WTC11 (cell line): ENCODE measurements around the gene ATP2A3.

Experiments
- GTF2I ChIP-seq: fragments of 250-450 bp; sonication (Bioruptor Pico); conservative IDR thresholded peaks from 2 replicates; pipeline ENCODE4 v1.4.0; 2021; ENCODE audit warnings: mild to moderate bottlenecking
- KAT7 ChIP-seq: sonication (generic); formaldehyde crosslinking; IDR thresholded peaks from 2 replicates; pipeline ENCODE4 v1.8.1; 2023; ENCODE audit warnings: missing genetic modification reagents, mild to moderate bottlenecking, borderline replicate concordance
- MYBL2 ChIP-seq: sonication (generic); formaldehyde crosslinking; IDR thresholded peaks from 2 replicates; pipeline ENCODE4 v1.8.1; 2023; ENCODE audit warnings: mild to moderate bottlenecking, moderate library complexity, missing genetic modification reagents
- TCF7 ChIP-seq: sonication (generic); formaldehyde crosslinking; IDR thresholded peaks from 2 replicates; pipeline ENCODE4 v1.8.0; 2022; ENCODE audit warnings: mild to moderate bottlenecking, low read depth, missing genetic modification reagents, moderate library complexity
- ZNF121 ChIP-seq: sonication (generic); formaldehyde crosslinking; IDR thresholded peaks from 2 replicates; pipeline ENCODE4 v1.8.0; 2023; ENCODE audit warnings: missing genetic modification reagents
- TF ChIP-seq, protein P1 (sequence below): fragments of 200-600 bp; IDR thresholded peaks from 2 replicates; pipeline ENCODE4 v1.8.0; 2022; ENCODE audit warnings: antibody characterized with exemption
- TF ChIP-seq, protein P2 (sequence below): sonication (generic); formaldehyde crosslinking; IDR thresholded peaks from 2 replicates; pipeline ENCODE4 v1.8.0; 2022; ENCODE audit warnings: mild to moderate bottlenecking, missing genetic modification reagents
- TF ChIP-seq, protein P3 (sequence below): sonication (generic); formaldehyde crosslinking; conservative IDR thresholded peaks from 2 replicates; pipeline ENCODE4 v1.8.1; 2023; ENCODE audit warnings: mild to moderate bottlenecking, low read depth, missing genetic modification reagents, moderate library complexity
- TF ChIP-seq, protein P4 (sequence below): sonication (generic); formaldehyde crosslinking; IDR thresholded peaks from 2 replicates; pipeline ENCODE4 v1.8.1; 2023; ENCODE audit warnings: mild to moderate bottlenecking, missing genetic modification reagents, borderline replicate concordance
- TF ChIP-seq, protein P5 (sequence below): sonication (generic); formaldehyde crosslinking; conservative IDR thresholded peaks from 2 replicates; pipeline ENCODE4 v1.8.1; 2022; ENCODE audit warnings: mild to moderate bottlenecking, missing genetic modification reagents

DNA sequence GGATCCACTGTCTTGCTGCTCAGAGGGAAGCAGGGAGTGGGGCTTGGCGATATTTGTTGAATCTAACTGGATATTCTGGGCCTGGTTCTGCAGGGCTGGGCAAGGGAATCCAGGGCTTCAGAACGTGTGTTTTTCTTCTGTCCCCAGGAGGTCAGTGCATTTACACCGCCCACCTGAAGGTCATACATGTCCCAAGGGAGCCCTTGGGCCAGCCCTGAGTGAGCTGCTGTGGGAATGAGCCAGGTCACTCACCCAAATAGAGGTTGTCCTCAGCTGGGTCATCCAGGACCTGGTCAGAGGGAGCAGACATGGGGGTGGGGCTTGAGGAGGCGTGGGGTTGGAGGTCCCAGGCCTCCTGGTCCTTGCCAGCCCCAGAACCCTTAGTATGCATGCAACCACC is 82.0 kb downstream of the ATP2A3 start:
- TF ChIP-seq, protein P1, sequence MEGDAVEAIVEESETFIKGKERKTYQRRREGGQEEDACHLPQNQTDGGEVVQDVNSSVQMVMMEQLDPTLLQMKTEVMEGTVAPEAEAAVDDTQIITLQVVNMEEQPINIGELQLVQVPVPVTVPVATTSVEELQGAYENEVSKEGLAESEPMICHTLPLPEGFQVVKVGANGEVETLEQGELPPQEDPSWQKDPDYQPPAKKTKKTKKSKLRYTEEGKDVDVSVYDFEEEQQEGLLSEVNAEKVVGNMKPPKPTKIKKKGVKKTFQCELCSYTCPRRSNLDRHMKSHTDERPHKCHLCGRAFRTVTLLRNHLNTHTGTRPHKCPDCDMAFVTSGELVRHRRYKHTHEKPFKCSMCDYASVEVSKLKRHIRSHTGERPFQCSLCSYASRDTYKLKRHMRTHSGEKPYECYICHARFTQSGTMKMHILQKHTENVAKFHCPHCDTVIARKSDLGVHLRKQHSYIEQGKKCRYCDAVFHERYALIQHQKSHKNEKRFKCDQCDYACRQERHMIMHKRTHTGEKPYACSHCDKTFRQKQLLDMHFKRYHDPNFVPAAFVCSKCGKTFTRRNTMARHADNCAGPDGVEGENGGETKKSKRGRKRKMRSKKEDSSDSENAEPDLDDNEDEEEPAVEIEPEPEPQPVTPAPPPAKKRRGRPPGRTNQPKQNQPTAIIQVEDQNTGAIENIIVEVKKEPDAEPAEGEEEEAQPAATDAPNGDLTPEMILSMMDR: no peak
- TF ChIP-seq, protein P2, sequence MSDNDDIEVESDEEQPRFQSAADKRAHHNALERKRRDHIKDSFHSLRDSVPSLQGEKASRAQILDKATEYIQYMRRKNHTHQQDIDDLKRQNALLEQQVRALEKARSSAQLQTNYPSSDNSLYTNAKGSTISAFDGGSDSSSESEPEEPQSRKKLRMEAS (CRISPR knock-in tag): no peak
- TF ChIP-seq TCF7 (CRISPR knock-in tag) (no peak), GTF2I (no peak), KAT7 (CRISPR knock-in tag) (no peak), MYBL2 (no peak), ZNF121 (CRISPR knock-in tag) (no peak)
- TF ChIP-seq, protein P3, sequence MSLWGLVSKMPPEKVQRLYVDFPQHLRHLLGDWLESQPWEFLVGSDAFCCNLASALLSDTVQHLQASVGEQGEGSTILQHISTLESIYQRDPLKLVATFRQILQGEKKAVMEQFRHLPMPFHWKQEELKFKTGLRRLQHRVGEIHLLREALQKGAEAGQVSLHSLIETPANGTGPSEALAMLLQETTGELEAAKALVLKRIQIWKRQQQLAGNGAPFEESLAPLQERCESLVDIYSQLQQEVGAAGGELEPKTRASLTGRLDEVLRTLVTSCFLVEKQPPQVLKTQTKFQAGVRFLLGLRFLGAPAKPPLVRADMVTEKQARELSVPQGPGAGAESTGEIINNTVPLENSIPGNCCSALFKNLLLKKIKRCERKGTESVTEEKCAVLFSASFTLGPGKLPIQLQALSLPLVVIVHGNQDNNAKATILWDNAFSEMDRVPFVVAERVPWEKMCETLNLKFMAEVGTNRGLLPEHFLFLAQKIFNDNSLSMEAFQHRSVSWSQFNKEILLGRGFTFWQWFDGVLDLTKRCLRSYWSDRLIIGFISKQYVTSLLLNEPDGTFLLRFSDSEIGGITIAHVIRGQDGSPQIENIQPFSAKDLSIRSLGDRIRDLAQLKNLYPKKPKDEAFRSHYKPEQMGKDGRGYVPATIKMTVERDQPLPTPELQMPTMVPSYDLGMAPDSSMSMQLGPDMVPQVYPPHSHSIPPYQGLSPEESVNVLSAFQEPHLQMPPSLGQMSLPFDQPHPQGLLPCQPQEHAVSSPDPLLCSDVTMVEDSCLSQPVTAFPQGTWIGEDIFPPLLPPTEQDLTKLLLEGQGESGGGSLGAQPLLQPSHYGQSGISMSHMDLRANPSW: no peak
- TF ChIP-seq, protein P4, sequence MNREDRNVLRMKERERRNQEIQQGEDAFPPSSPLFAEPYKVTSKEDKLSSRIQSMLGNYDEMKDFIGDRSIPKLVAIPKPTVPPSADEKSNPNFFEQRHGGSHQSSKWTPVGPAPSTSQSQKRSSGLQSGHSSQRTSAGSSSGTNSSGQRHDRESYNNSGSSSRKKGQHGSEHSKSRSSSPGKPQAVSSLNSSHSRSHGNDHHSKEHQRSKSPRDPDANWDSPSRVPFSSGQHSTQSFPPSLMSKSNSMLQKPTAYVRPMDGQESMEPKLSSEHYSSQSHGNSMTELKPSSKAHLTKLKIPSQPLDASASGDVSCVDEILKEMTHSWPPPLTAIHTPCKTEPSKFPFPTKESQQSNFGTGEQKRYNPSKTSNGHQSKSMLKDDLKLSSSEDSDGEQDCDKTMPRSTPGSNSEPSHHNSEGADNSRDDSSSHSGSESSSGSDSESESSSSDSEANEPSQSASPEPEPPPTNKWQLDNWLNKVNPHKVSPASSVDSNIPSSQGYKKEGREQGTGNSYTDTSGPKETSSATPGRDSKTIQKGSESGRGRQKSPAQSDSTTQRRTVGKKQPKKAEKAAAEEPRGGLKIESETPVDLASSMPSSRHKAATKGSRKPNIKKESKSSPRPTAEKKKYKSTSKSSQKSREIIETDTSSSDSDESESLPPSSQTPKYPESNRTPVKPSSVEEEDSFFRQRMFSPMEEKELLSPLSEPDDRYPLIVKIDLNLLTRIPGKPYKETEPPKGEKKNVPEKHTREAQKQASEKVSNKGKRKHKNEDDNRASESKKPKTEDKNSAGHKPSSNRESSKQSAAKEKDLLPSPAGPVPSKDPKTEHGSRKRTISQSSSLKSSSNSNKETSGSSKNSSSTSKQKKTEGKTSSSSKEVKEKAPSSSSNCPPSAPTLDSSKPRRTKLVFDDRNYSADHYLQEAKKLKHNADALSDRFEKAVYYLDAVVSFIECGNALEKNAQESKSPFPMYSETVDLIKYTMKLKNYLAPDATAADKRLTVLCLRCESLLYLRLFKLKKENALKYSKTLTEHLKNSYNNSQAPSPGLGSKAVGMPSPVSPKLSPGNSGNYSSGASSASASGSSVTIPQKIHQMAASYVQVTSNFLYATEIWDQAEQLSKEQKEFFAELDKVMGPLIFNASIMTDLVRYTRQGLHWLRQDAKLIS (CRISPR knock-in tag): no peak
- TF ChIP-seq, protein P5, sequence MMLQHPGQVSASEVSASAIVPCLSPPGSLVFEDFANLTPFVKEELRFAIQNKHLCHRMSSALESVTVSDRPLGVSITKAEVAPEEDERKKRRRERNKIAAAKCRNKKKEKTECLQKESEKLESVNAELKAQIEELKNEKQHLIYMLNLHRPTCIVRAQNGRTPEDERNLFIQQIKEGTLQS (CRISPR knock-in tag): no peak
